ENCODE results near the gene PLXNA4.

Gene PLXNA4

GRCh38 chr7:132511921-132512320, 64.3 kb downstream of the PLXNA4 start:
- no peak overlapping the region for H3K4me3 ChIP-seq (ENCODE audit: low read depth, low read length)
- TF ChIP-seq CTCF (IDR thresholded peaks at IDR 0.05; ENCODE audit: low read depth, low read length, missing control alignments): no peak
- no peak for DNase-seq (ENCODE audit: low read depth)

- DNase-seq (ENCODE audit: low read depth): no peak
- TF ChIP-seq CTCF (IDR thresholded peaks at IDR 0.05; ENCODE audit: low read depth, low read length, missing control alignments): no peak
- H3K4me3 ChIP-seq (ENCODE audit: low read depth, low read length): no peak overlapping the region
These were observed 64.9 kb downstream of the PLXNA4 start for GRCh38 chr7:132511387-132511786.

GRCh38 chr7:132509643-132510042, 66.6 kb downstream of the PLXNA4 start:
- no peak for DNase-seq (ENCODE audit: low read depth)
- H3K4me3 ChIP-seq (ENCODE audit: low read depth, low read length): no peak overlapping the region
- no peak for TF ChIP-seq CTCF (IDR thresholded peaks at IDR 0.05; ENCODE audit: low read depth, low read length, missing control alignments)

GRCh38 chr7:132508724-132509353, 67.4 kb downstream of the PLXNA4 start:
- H3K4me3 ChIP-seq (ENCODE audit: low read depth, low read length): no peak overlapping the region
- TF ChIP-seq CTCF (IDR thresholded peaks at IDR 0.05; ENCODE audit: low read depth, low read length, missing control alignments): no peak
- DNase-seq (ENCODE audit: low read depth): no peak

- H3K4me3 ChIP-seq (ENCODE audit: low read depth, low read length): no peak overlapping the region
- TF ChIP-seq CTCF (IDR thresholded peaks at IDR 0.05; ENCODE audit: low read depth, low read length, missing control alignments): no peak
- DNase-seq (ENCODE audit: low read depth): no peak
These were observed 71.4 kb downstream of the PLXNA4 start for GRCh38 chr7:132504852-132505251.

GRCh38 chr7:132504071-132504470, 72.2 kb downstream of the PLXNA4 start:
- H3K4me3 ChIP-seq (ENCODE audit: low read depth, low read length): no peak overlapping the region
- DNase-seq (ENCODE audit: low read depth): no peak
- TF ChIP-seq CTCF (IDR thresholded peaks at IDR 0.05; ENCODE audit: low read depth, low read length, missing control alignments): no peak

GRCh38 chr7:132503415-132503814, 72.9 kb downstream of the PLXNA4 start:
- TF ChIP-seq CTCF (IDR thresholded peaks at IDR 0.05; ENCODE audit: low read depth, low read length, missing control alignments): no peak
- H3K4me3 ChIP-seq (ENCODE audit: low read depth, low read length): no peak overlapping the region
- DNase-seq (ENCODE audit: low read depth): no peak
